Activated CD4-positive, alpha-beta memory T cell treated with anti-CD3 and anti-CD28 coated beads, Interleukin-2, amount 10 ng/mL, durations not matched to agents 7 days and 5 days (primary cell): ENCODE data around the gene FOXN4. TPM values are rescaled to one million over a fixed set of nuclear protein-coding genes. Genes with fewer than 3 reads are reported as not detected.
A peak's percentile ranks its signal among the peaks of the same experiment; 100 is the strongest.

Source experiments
- CTCF ChIA-PET: fragments of 350-600 bp; sonication (Branson Sonifier 250); formaldehyde crosslinking; loops from one replicate; lab custom pipeline; 2021; ENCODE audit warnings: antibody characterized with exemption, inconsistent platforms; lab: Charles Lee
- POLR2A ChIA-PET: fragments of 350-600 bp; sonication (Branson Sonifier 250); formaldehyde crosslinking; loops from one replicate; lab custom pipeline; 2021; ENCODE audit warnings: antibody characterized with exemption; lab: Charles Lee
- DNase-seq: peaks from one replicate; pipeline ENCODE4 v3.0.0-alpha.2; 2020
- H3K27ac Mint-ChIP-seq: one replicate; pipeline ENCODE4 v1.8.0; 2021; ENCODE audit warnings: mild to moderate bottlenecking, mixed read lengths
- H3K27me3 Mint-ChIP-seq: one replicate; pipeline ENCODE4 v1.8.0; 2021; ENCODE audit warnings: mixed read lengths
- H3K36me3 Mint-ChIP-seq: one replicate; pipeline ENCODE4 v1.8.0; 2021; ENCODE audit warnings: low read depth, mixed read lengths
- H3K4me1 Mint-ChIP-seq: one replicate; pipeline ENCODE4 v1.8.0; 2021; ENCODE audit warnings: mixed read lengths
- H3K4me3 Mint-ChIP-seq: one replicate; pipeline ENCODE4 v1.8.0; 2021; ENCODE audit warnings: mild to moderate bottlenecking, mixed read lengths
- H3K9me3 Mint-ChIP-seq: one replicate; pipeline ENCODE4 v1.8.0; 2021; ENCODE audit warnings: mixed read lengths
- total RNA-seq, 2 experiments: library from RNA; stranded (reverse); gene quantifications; one replicate each; pipeline ENCODE4 v1.2.3, GENCODE V29; 2021

FOXN4 gene
- total RNA-seq, 2 experiments from 2014 or later = not detected

DNA sequence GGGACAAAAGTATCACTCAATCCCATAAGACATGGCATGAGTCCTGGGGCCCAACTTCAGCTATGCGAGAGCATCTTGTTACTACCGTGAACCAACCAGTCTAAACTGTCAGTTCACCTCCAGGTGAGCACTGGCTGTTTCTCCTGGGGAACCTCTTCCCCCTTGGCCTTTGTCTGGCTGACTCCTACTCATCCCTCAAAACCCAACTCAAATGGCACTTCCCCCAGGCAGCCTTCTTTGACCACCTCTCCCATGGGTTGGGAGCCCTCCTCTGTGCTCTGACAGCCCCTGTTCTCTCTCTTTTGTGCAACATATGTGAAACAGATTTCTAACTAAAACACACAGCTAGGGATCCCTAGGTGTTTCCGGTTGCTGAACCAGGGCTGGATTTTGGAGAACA lies 37.7 kb downstream of the FOXN4 start:
- H3K27me3 Mint-ChIP-seq = peaks cover 11% of the 10 kb centered on the region
- no peak overlapping the region for H3K4me3 Mint-ChIP-seq
- CTCF ChIA-PET = no interaction called here
- H3K9me3 Mint-ChIP-seq = no peaks in the 10 kb centered on the region
- no peaks in the 10 kb centered on the region for H3K4me1 Mint-ChIP-seq
- no peaks in the 10 kb centered on the region for H3K36me3 Mint-ChIP-seq
- no peak overlapping the region for H3K27ac Mint-ChIP-seq
- POLR2A ChIA-PET = no interaction called here
- DNase-seq = no peak

DNA sequence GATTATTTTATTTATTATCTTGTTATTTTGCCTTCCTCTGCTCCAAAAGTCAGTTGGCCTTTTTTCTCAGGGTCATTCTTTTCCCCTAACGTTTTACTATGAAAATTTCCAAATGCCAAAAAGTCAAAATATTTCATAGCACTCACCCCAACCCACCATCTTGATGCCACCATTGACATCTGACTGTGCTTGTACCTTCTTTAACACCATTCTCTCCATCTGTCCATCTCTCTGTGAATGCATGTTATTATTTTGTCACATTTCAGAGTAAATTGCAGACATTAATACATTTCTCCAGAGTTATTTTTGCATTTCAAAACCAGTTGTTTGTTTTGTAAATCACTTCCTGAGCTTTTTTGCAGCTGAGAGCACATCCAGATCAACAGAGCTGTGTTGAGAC lies 38.6 kb downstream of the FOXN4 start:
- CTCF ChIA-PET = no interaction called here

DNA sequence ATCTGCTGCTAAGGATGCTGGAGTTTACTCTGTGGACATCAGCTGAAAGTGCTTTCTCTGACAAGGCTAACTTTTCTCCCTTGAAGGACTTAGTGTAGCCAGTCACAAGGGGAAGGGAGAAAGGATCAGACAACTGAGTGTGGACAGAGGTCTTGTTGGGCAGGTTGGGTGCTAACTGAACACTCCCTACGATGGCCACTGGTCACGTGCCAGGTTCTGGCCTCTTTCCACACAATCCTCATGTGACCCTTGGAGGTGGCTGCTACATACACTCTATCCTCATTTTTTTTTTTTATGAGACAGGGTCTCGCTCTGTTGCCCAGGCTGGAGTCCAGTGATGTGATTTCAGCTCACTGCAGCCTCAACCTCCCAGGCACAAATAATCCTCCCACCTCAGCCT lies 39.7 kb downstream of the FOXN4 start:
- peaks cover 7% of the 10 kb centered on the region for H3K27me3 Mint-ChIP-seq
- CTCF ChIA-PET = no interaction called here
- POLR2A ChIA-PET = no interaction called here

More for the DNA sequence above, 38.6 kb downstream of the FOXN4 start:
- no peak for DNase-seq
- no peak overlapping the region for H3K4me3 Mint-ChIP-seq
- H3K27me3 Mint-ChIP-seq = peaks cover 9% of the 10 kb centered on the region
- no peaks in the 10 kb centered on the region for H3K4me1 Mint-ChIP-seq
- H3K36me3 Mint-ChIP-seq = no peaks in the 10 kb centered on the region
- H3K27ac Mint-ChIP-seq = no peak overlapping the region
- POLR2A ChIA-PET = no interaction called here
- no peaks in the 10 kb centered on the region for H3K9me3 Mint-ChIP-seq

GRCh38 chr12:109268896-109269295 lies 40.2 kb downstream of the FOXN4 start:
- CTCF ChIA-PET = interaction anchor here (1.0 kb wide), 1 partner anchor 157 kb away, joined by 3 read pairs; no protein-coding TSS in a partner anchor
- H3K27me3 Mint-ChIP-seq = peaks cover 7% of the 10 kb centered on the region
- H3K4me1 Mint-ChIP-seq = no peaks in the 10 kb centered on the region
- POLR2A ChIA-PET = no interaction called here
- no peaks in the 10 kb centered on the region for H3K9me3 Mint-ChIP-seq
- no peak overlapping the region for H3K4me3 Mint-ChIP-seq
- H3K27ac Mint-ChIP-seq = no peak overlapping the region
- no peaks in the 10 kb centered on the region for H3K36me3 Mint-ChIP-seq
- no peak for DNase-seq

More for the DNA sequence above, 39.7 kb downstream of the FOXN4 start:
- no peak for DNase-seq
- no peaks in the 10 kb centered on the region for H3K4me1 Mint-ChIP-seq
- no peaks in the 10 kb centered on the region for H3K9me3 Mint-ChIP-seq
- no peak overlapping the region for H3K4me3 Mint-ChIP-seq
- no peaks in the 10 kb centered on the region for H3K36me3 Mint-ChIP-seq
- no peak overlapping the region for H3K27ac Mint-ChIP-seq

GRCh38 chr12:109267361-109267760 lies 41.7 kb downstream of the FOXN4 start:
- no peak overlapping the region for H3K4me3 Mint-ChIP-seq
- ChIA-PET POLR2A (no interaction called here), CTCF (no interaction called here)
- DNase-seq = no peak
- no peak overlapping the region for H3K27ac Mint-ChIP-seq
- no peaks in the 10 kb centered on the region for H3K36me3 Mint-ChIP-seq
- H3K4me1 Mint-ChIP-seq = no peaks in the 10 kb centered on the region
- H3K27me3 Mint-ChIP-seq = no peaks in the 10 kb centered on the region
- no peaks in the 10 kb centered on the region for H3K9me3 Mint-ChIP-seq

GRCh38 chr12:109266106-109266879 lies 42.8 kb downstream of the FOXN4 start:
- ChIA-PET CTCF (no interaction called here), POLR2A (no interaction called here)
- Mint-ChIP-seq H3K9me3 (no peaks in the 10 kb centered on the region), H3K4me3 (no peak overlapping the region), H3K27ac (no peak overlapping the region), H3K27me3 (no peaks in the 10 kb centered on the region), H3K36me3 (no peaks in the 10 kb centered on the region), H3K4me1 (no peaks in the 10 kb centered on the region)
- no peak for DNase-seq

- no peak for DNase-seq
- Mint-ChIP-seq H3K4me1 (no peaks in the 10 kb centered on the region), H3K27ac (no peak overlapping the region), H3K9me3 (no peaks in the 10 kb centered on the region), H3K27me3 (no peaks in the 10 kb centered on the region), H3K36me3 (no peaks in the 10 kb centered on the region), H3K4me3 (no peak overlapping the region)
- CTCF ChIA-PET = interaction anchor here (1.0 kb wide), 1 partner anchor 122 kb away, joined by 4 read pairs; no protein-coding TSS in a partner anchor
- POLR2A ChIA-PET = no interaction called here
Observed at GRCh38 chr12:109264943-109265650, 44.0 kb downstream of the FOXN4 start.

- H3K4me1 Mint-ChIP-seq = no peaks in the 10 kb centered on the region
- H3K27ac Mint-ChIP-seq = no peak overlapping the region
- CTCF ChIA-PET = interaction anchor here (0.5 to 2.2 kb wide), 9 partner anchors 10 to 1577 kb away, joined by 3 to 11 read pairs (median 4); no protein-coding TSS in a partner anchor
- H3K36me3 Mint-ChIP-seq = no peaks in the 10 kb centered on the region
- no peaks in the 10 kb centered on the region for H3K27me3 Mint-ChIP-seq
- POLR2A ChIA-PET = no interaction called here
- no peaks in the 10 kb centered on the region for H3K9me3 Mint-ChIP-seq
- peak; percentile 63 for DNase-seq
- H3K4me3 Mint-ChIP-seq = no peak overlapping the region
Observed at GRCh38 chr12:109264095-109264942, 44.8 kb downstream of the FOXN4 start.

DNA sequence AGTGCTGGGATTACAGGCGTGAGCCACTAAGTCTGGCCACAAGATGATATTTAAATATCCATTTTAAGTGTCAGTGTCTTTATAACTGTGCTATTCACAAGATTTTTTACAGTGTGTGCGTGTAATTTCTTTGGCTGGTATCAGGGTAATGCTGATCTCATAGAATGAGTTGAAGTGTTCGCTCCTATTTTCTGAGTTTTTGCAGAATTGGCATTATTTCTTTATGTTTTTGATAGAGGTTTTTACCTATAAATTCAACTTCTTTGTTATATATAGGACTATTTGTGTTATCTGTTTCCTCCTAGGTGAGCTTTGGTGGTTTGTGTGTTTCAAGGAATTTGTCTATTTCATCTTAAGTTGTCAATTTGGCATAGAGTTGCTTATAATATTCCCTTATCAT lies 45.6 kb downstream of the FOXN4 start:
- ChIA-PET CTCF (interaction anchor here (0.7 to 2.2 kb wide), 9 partner anchors 11 to 134 kb away, joined by 3 to 12 read pairs (median 4); no protein-coding TSS in a partner anchor), POLR2A (no interaction called here)
- Mint-ChIP-seq H3K27me3 (no peaks in the 10 kb centered on the region), H3K4me3 (no peak overlapping the region), H3K9me3 (no peaks in the 10 kb centered on the region), H3K4me1 (no peaks in the 10 kb centered on the region), H3K36me3 (no peaks in the 10 kb centered on the region), H3K27ac (no peak overlapping the region)
- no peak for DNase-seq

DNA sequence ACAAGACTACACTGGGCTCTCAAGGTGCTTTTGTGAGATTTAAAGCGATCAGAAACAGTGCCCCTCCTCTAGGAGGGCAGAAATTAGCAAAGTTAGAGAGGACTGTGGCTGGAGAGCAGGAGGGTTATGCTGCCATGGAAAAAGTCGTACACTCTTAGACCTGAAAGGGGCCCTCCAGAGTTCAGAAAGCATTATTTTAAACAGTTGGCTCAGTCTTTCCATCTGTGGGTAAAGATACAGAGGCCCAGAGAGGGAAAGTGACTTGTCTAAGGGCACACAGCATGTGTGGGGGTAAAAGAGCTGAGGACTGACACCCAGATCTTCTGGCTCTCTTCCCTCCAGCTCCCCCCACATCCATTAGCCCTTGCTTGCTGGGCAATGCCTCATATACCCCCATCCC lies 47.1 kb downstream of the FOXN4 start:
- H3K4me1 Mint-ChIP-seq = no peaks in the 10 kb centered on the region
- CTCF ChIA-PET = interaction anchor here (1.4 to 2.2 kb wide), 3 partner anchors 125 to 132 kb away, joined by 4 to 12 read pairs (median 8); no protein-coding TSS in a partner anchor
- DNase-seq = no peak

GRCh38 chr12:109261087-109261486 lies 48.0 kb downstream of the FOXN4 start:
- Mint-ChIP-seq H3K27me3 (no peaks in the 10 kb centered on the region), H3K27ac (no peak overlapping the region), H3K4me3 (no peak overlapping the region), H3K9me3 (no peaks in the 10 kb centered on the region), H3K36me3 (no peaks in the 10 kb centered on the region), H3K4me1 (no peaks in the 10 kb centered on the region)
- no peak for DNase-seq
- ChIA-PET POLR2A (no interaction called here), CTCF (no interaction called here)

More for the DNA sequence above, 47.1 kb downstream of the FOXN4 start:
- no peaks in the 10 kb centered on the region for H3K9me3 Mint-ChIP-seq
- no peaks in the 10 kb centered on the region for H3K27me3 Mint-ChIP-seq
- no peak overlapping the region for H3K4me3 Mint-ChIP-seq
- H3K36me3 Mint-ChIP-seq = no peaks in the 10 kb centered on the region
- no peak overlapping the region for H3K27ac Mint-ChIP-seq
- POLR2A ChIA-PET = no interaction called here

DNA sequence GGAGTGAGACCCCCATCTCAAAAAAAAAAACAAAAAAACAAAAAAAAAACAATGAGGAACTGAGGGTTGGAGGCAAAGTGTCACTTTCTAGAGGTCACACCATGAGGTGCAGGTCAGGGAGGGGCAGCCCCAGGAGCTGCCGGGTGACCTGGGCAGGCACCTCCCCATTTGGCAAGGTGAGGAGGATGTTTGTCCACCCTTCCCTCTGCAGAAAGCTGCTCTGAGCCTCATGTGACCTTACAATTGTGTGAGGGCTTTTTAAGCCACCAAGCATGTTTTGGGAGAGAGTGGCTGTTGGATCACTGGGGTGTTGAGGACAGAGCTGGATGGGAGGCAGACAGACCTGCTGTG lies 49.6 kb downstream of the FOXN4 start:
- ChIA-PET POLR2A (no interaction called here), CTCF (interaction anchor here (1.2 kb wide), 1 partner anchor 135 kb away, joined by 3 read pairs; no protein-coding TSS in a partner anchor)
- H3K27me3 Mint-ChIP-seq = no peaks in the 10 kb centered on the region
- no peak overlapping the region for H3K27ac Mint-ChIP-seq
- H3K36me3 Mint-ChIP-seq = peaks cover 8% of the 10 kb centered on the region
- no peak for DNase-seq
- H3K9me3 Mint-ChIP-seq = peaks cover 3% of the 10 kb centered on the region
- no peaks in the 10 kb centered on the region for H3K4me1 Mint-ChIP-seq
- H3K4me3 Mint-ChIP-seq = no peak overlapping the region
